Measurements from ENCODE around the gene HIVEP3.

DNA sequence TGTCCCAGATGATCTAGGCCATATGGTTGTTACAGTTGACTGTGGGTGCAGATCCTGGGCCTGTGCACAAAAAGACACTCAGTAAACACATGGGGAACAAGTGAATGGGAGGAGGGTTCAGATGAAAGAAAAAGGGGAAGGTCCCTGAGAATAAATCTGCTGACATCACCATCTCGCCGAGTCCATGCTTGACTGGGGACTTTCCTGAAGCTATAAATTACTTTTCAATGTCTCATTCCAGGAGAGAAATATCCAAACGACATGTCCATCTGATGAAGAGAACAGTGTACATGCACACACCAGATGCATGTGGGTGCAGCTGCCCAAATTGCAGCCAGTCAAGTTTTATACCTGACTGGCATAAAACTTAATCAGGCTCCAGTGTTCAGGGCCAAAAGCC lies 109.0 kb downstream of the HIVEP3 start:
- TF ChIP-seq, protein P1, sequence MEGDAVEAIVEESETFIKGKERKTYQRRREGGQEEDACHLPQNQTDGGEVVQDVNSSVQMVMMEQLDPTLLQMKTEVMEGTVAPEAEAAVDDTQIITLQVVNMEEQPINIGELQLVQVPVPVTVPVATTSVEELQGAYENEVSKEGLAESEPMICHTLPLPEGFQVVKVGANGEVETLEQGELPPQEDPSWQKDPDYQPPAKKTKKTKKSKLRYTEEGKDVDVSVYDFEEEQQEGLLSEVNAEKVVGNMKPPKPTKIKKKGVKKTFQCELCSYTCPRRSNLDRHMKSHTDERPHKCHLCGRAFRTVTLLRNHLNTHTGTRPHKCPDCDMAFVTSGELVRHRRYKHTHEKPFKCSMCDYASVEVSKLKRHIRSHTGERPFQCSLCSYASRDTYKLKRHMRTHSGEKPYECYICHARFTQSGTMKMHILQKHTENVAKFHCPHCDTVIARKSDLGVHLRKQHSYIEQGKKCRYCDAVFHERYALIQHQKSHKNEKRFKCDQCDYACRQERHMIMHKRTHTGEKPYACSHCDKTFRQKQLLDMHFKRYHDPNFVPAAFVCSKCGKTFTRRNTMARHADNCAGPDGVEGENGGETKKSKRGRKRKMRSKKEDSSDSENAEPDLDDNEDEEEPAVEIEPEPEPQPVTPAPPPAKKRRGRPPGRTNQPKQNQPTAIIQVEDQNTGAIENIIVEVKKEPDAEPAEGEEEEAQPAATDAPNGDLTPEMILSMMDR (conservative IDR thresholded peaks at IDR 0.05): no peak
- TF ChIP-seq EZH2 (IDR thresholded peaks at IDR 0.05; ENCODE audit: low read depth): no peak
